IMR-90 (cell line): Measurements from ENCODE around the gene LRRC19. TPM values are rescaled to one million over a fixed set of nuclear protein-coding genes. Genes with fewer than 3 reads are reported as not detected.

Source experiments
- ATAC-seq: fragments of 200-7000 bp; cut with Tn5 transposase; 2 replicates; pipeline ENCODE4 v1.9.1; 2020; ENCODE audit warnings: low read depth, mild to moderate bottlenecking, moderate library complexity
- BruUV-seq: library from RNA; stranded (reverse); fragments of 400-500 nt; replicated peaks from 2 replicates; lab custom pipeline; 2021; lab: Mats Ljungman, UMichigan
- CTCF ChIA-PET: fragments of 300-600 bp; formaldehyde crosslinking; extraction: SDS; loops from one replicate; lab custom pipeline; 2021; ENCODE audit warnings: antibody characterized with exemption; lab: Yijun Ruan, JAX
- POLR2A ChIA-PET: fragments of 300-600 bp; sonication (Branson Sonifier 250); formaldehyde crosslinking; loops from one replicate; lab custom pipeline; 2022; ENCODE audit warnings: antibody characterized with exemption; ENCODE audit not compliant: unreplicated experiment; lab: Charles Lee
- DNase-seq: peaks from one replicate; pipeline ENCODE4 v3.0.0; 2013
- H2AFZ ChIP-seq: replicated peaks from 2 replicates; pipeline ENCODE3; 2013; ENCODE audit warnings: low read length, mild to moderate bottlenecking; ENCODE audit not compliant: poor library complexity
- H2AK5ac ChIP-seq: 2 replicates; pipeline ENCODE4 v1.6.1; 2013; ENCODE audit warnings: low read depth, low read length, inconsistent platforms
- H2AK9ac ChIP-seq: replicated peaks from 2 replicates; pipeline ENCODE3; 2013; ENCODE audit warnings: mild to moderate bottlenecking, low read depth, low read length, moderate library complexity; ENCODE audit not compliant: poor library complexity
- H2BK120ac ChIP-seq: 2 replicates; pipeline ENCODE4 v1.6.1; 2013; ENCODE audit warnings: low read depth, low read length, inconsistent platforms
- H2BK15ac ChIP-seq: 3 replicates; pipeline ENCODE4 v1.6.1; 2013; ENCODE audit warnings: low read depth, low read length, inconsistent platforms
- H2BK20ac ChIP-seq: 2 replicates; pipeline ENCODE4 v1.6.1; 2013; ENCODE audit warnings: low read depth, mild to moderate bottlenecking, inconsistent platforms, low read length, moderate library complexity
- H2BK5ac ChIP-seq: 2 replicates; pipeline ENCODE4 v1.6.1; 2013; ENCODE audit warnings: mild to moderate bottlenecking, low read depth, low read length, inconsistent platforms; ENCODE audit not compliant: poor library complexity, severe bottlenecking
- H3K14ac ChIP-seq: replicated peaks from 2 replicates; pipeline ENCODE4 v1.6.1; 2013; ENCODE audit warnings: low read depth, low read length, inconsistent platforms
- H3K18ac ChIP-seq: 2 replicates; pipeline ENCODE4 v1.6.1; 2013; ENCODE audit warnings: low read depth, low read length, control low read depth
- H3K23ac ChIP-seq: 2 replicates; pipeline ENCODE4 v1.6.1; 2013; ENCODE audit warnings: low read depth, low read length, inconsistent platforms
- H3K27ac ChIP-seq: 2 replicates; pipeline ENCODE4 v1.5.1; 2013; ENCODE audit warnings: mild to moderate bottlenecking, control low read depth, low read length; ENCODE audit not compliant: insufficient read depth
- H3K27me3 ChIP-seq: 2 replicates; pipeline ENCODE4 v1.6.1; 2013; ENCODE audit warnings: low read length; ENCODE audit not compliant: control insufficient read depth, insufficient read depth
- H3K36me3 ChIP-seq: 2 replicates; pipeline ENCODE4 v1.6.1; 2013; ENCODE audit warnings: low read length, mixed read lengths; ENCODE audit not compliant: control insufficient read depth, insufficient read depth
- H3K4ac ChIP-seq: 2 replicates; pipeline ENCODE4 v1.6.1; 2013; ENCODE audit warnings: low read depth, low read length, inconsistent platforms
- H3K4me1 ChIP-seq: 2 replicates; pipeline ENCODE4 v1.6.1; 2013; ENCODE audit warnings: low read length, mixed read lengths; ENCODE audit not compliant: control insufficient read depth, insufficient read depth
- H3K4me2 ChIP-seq: 2 replicates; pipeline ENCODE4 v1.6.1; 2013; ENCODE audit warnings: low read depth, mild to moderate bottlenecking, control low read depth, low read length, moderate library complexity
- H3K4me3 ChIP-seq: 2 replicates; pipeline ENCODE4 v1.5.1; 2013; ENCODE audit warnings: low read depth, mild to moderate bottlenecking, control low read depth, low read length, moderate library complexity; ENCODE audit not compliant: insufficient read depth
- H3K56ac ChIP-seq: 2 replicates; pipeline ENCODE4 v1.6.1; 2013; ENCODE audit warnings: low read length, inconsistent platforms; ENCODE audit not compliant: insufficient read depth; ENCODE audit errors: extremely low read depth
- H3K79me1 ChIP-seq, 2 experiments: 2 replicates each; pipeline ENCODE4 v1.6.1; 2013; ENCODE audit warnings: low read length in 2 of 2, inconsistent platforms in 1 of 2, low read depth in 1 of 2
- H3K9ac ChIP-seq: 2 replicates; pipeline ENCODE4 v1.6.1; 2013; ENCODE audit warnings: low read depth, low read length, control low read depth
- H3K9me1 ChIP-seq: 2 replicates; pipeline ENCODE4 v1.6.1; 2013; ENCODE audit warnings: low read length, inconsistent platforms; ENCODE audit not compliant: insufficient read depth
- H3K9me3 ChIP-seq: 2 replicates; pipeline ENCODE4 v1.6.1; 2013; ENCODE audit warnings: low read length; ENCODE audit not compliant: control insufficient read depth, insufficient read depth
- H4K20me1 ChIP-seq: 2 replicates; pipeline ENCODE4 v1.6.1; 2013; ENCODE audit warnings: low read length, inconsistent platforms; ENCODE audit not compliant: insufficient read depth
- H4K5ac ChIP-seq: 2 replicates; pipeline ENCODE4 v1.6.1; 2013; ENCODE audit warnings: mild to moderate bottlenecking, low read depth, low read length, control low read depth
- H4K8ac ChIP-seq, 2 experiments: 2 replicates each; pipeline ENCODE4 v1.6.1; 2013; ENCODE audit warnings: low read depth in 2 of 2, low read length in 2 of 2, control low read depth in 1 of 2, inconsistent platforms in 1 of 2
- H4K91ac ChIP-seq: 2 replicates; pipeline ENCODE4 v1.6.1; 2013; ENCODE audit warnings: low read depth, low read length, inconsistent platforms; ENCODE audit not compliant: insufficient read depth
- FOS ChIP-seq: fragments of 150-350 bp; IDR thresholded peaks from 2 replicates; pipeline ENCODE4 v1.6.1; 2016; ENCODE audit warnings: low read depth, low read length
- MAFK ChIP-seq: IDR thresholded peaks from 2 replicates; pipeline ENCODE4 v1.6.1; 2012; ENCODE audit warnings: low read depth, low read length, improper control_type of control experiment
- RAD21 ChIP-seq: IDR thresholded peaks from 2 replicates; pipeline ENCODE4 v1.6.1; 2012; ENCODE audit warnings: low read length, improper control_type of control experiment
- dilution Hi-C: fragments of 300-500 bp; cut with HindIII; formaldehyde crosslinking; loops from one replicate; pipeline ENCODE4 v1.14.3; 2018; ENCODE audit warnings: low sequenced_read_pairs; ENCODE audit not compliant: unreplicated experiment
- in situ Hi-C: fragments of 300-500 bp; cut with MboI; formaldehyde crosslinking; loops from 3 replicates; pipeline ENCODE4 v1.14.3; 2019; ENCODE audit warnings: low sequenced_read_pairs, inconsistent platforms, mixed read lengths
- intact Hi-C: fragments of 100-400 bp; cut with micrococcal nuclease; formaldehyde crosslinking; loops from 2 replicates; pipeline ENCODE4 v1.10.0; 2022
- polyA plus RNA-seq, 3 experiments: library from polyadenylated mRNA; depleted of rRNA; stranded (reverse); fragments of >200 nt; gene quantifications; 2 replicates each; pipeline ENCODE4 v1.2.3, GENCODE V29; 2012; ENCODE audit warnings: low replicate concordance in 1 of 3
- total RNA-seq: library from RNA; depleted of rRNA; stranded (reverse); fragments of >200 nt; gene quantifications from 2 replicates; pipeline ENCODE4 v1.2.3, GENCODE V29; 2012
- TF ChIP-seq, protein P1 (sequence below): conservative IDR thresholded peaks from 2 replicates; pipeline ENCODE4 v1.5.1; 2012; ENCODE audit warnings: mild to moderate bottlenecking, low read depth, low read length, improper control_type of control experiment

LRRC19 gene
- total and polyA plus RNA-seq, 2 of the 4 experiments (the other 2 are of a cell fraction): not detected

DNA sequence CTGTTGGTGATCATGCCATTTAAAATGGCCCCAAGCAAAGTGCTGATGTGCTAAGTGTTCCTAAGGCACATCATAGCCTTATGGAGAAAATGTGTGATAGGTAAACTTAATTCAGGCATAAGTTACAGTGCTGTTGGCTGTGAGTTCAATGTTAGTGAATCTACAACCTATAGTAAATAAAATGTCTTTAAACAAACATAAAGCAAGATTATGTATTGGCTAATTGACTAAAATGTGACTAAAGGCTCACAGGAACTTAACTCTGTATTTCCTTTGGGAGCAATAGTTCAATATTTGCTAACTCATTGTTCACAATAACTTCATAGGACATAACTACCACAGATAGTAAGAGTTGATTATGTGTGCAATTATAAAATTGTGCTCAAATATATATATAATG, 49.4 kb upstream of the LRRC19 start:
- no peak overlapping the region for H3K14ac ChIP-seq
- H4K5ac ChIP-seq: peak overlapping the region; percentile 47; the same call in 1 of the 2 replicates
- H4K91ac ChIP-seq: no peak overlapping the region
- dilution Hi-C loops (no loop called here), intact Hi-C loops (no loop called here), in situ Hi-C loops (no loop called here)
- no peak overlapping the region for H2BK15ac ChIP-seq
- no peak overlapping the region for H2AFZ ChIP-seq
- H3K9me1 ChIP-seq: no peaks in the 10 kb centered on the region
- H3K4ac ChIP-seq: no peak overlapping the region
- no peak overlapping the region for H2BK20ac ChIP-seq
- TF ChIP-seq RAD21 (no peak), FOS (no peak), MAFK (no peak)
- TF ChIP-seq, protein P1, sequence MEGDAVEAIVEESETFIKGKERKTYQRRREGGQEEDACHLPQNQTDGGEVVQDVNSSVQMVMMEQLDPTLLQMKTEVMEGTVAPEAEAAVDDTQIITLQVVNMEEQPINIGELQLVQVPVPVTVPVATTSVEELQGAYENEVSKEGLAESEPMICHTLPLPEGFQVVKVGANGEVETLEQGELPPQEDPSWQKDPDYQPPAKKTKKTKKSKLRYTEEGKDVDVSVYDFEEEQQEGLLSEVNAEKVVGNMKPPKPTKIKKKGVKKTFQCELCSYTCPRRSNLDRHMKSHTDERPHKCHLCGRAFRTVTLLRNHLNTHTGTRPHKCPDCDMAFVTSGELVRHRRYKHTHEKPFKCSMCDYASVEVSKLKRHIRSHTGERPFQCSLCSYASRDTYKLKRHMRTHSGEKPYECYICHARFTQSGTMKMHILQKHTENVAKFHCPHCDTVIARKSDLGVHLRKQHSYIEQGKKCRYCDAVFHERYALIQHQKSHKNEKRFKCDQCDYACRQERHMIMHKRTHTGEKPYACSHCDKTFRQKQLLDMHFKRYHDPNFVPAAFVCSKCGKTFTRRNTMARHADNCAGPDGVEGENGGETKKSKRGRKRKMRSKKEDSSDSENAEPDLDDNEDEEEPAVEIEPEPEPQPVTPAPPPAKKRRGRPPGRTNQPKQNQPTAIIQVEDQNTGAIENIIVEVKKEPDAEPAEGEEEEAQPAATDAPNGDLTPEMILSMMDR: no peak
- no peak overlapping the region for H2AK5ac ChIP-seq
- ATAC-seq (no peak), DNase-seq (no peak)
- H3K79me1 ChIP-seq: no peaks in the 10 kb centered on the region; a peak in 1 of 4 replicates
- H3K56ac ChIP-seq: no peak overlapping the region
- ChIA-PET POLR2A (no interaction called here), CTCF (interaction anchor here (0.8 kb wide), 1 partner anchor 66 kb away, joined by 3 read pairs; no protein-coding TSS in a partner anchor)
- peaks cover 3% of the 10 kb centered on the region; the same call in 1 of the 2 replicates for H3K4me1 ChIP-seq
- H3K4me3 ChIP-seq: no peak overlapping the region
- H4K8ac ChIP-seq: no peak overlapping the region
- no peak overlapping the region for H3K9ac ChIP-seq
- no peak overlapping the region for H2BK120ac ChIP-seq
- H3K4me2 ChIP-seq: no peak overlapping the region
- no peaks in the 10 kb centered on the region for H3K27me3 ChIP-seq
- no TSS peak for BruUV-seq
- H2AK9ac ChIP-seq: no peak overlapping the region
- H4K20me1 ChIP-seq: no peaks in the 10 kb centered on the region
- H3K9me3 ChIP-seq: no peaks in the 10 kb centered on the region
- H3K36me3 ChIP-seq: no peaks in the 10 kb centered on the region
- H2BK5ac ChIP-seq: no peak overlapping the region
- no peak overlapping the region for H3K27ac ChIP-seq
- H3K23ac ChIP-seq: no peak overlapping the region
- no peak overlapping the region; the same call in 1 of the 2 replicates for H3K18ac ChIP-seq
